Stomach (tissue), 4 donors: ENCODE results near the gene RPL15.

Experiments
- EP300 ChIP-seq: sonication (generic); formaldehyde crosslinking; IDR thresholded peaks from one replicate; pipeline ENCODE4 v1.6.1; 2017; ENCODE audit warnings: antibody characterized with exemption
- POLR2A ChIP-seq, 4 donors: fragments of 450-650 bp; IDR thresholded peaks; one replicate each; pipeline ENCODE4 v1.6.1; 2016; ENCODE audit warnings: antibody characterized with exemption in 4 of 4, control low read depth in 2 of 4, mild to moderate bottlenecking in 1 of 4, moderate library complexity in 1 of 4
- POLR2AphosphoS5 ChIP-seq, 3 donors: sonication (generic); formaldehyde crosslinking; IDR thresholded peaks; one replicate each; pipeline ENCODE4 v1.6.1; 2016; ENCODE audit warnings: antibody characterized with exemption in 3 of 3
- TF ChIP-seq, protein P1 (sequence below), 7 experiments: fragments of 450-650 bp in 4 of 7; fragments of 200-600 bp in 3 of 7; sonication (generic) in 3 of 7; IDR thresholded peaks; one replicate each; pipeline ENCODE4 v1.5.1; 2016 to 2019; ENCODE audit warnings: antibody characterized with exemption in 7 of 7, control low read depth in 2 of 7, mild to moderate bottlenecking in 1 of 7

- TF ChIP-seq, protein P1, sequence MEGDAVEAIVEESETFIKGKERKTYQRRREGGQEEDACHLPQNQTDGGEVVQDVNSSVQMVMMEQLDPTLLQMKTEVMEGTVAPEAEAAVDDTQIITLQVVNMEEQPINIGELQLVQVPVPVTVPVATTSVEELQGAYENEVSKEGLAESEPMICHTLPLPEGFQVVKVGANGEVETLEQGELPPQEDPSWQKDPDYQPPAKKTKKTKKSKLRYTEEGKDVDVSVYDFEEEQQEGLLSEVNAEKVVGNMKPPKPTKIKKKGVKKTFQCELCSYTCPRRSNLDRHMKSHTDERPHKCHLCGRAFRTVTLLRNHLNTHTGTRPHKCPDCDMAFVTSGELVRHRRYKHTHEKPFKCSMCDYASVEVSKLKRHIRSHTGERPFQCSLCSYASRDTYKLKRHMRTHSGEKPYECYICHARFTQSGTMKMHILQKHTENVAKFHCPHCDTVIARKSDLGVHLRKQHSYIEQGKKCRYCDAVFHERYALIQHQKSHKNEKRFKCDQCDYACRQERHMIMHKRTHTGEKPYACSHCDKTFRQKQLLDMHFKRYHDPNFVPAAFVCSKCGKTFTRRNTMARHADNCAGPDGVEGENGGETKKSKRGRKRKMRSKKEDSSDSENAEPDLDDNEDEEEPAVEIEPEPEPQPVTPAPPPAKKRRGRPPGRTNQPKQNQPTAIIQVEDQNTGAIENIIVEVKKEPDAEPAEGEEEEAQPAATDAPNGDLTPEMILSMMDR (IDR thresholded peaks at IDR 0.05) = no peak
- no peak for TF ChIP-seq POLR2AphosphoS5 (IDR thresholded peaks at IDR 0.05)
- no peak for TF ChIP-seq POLR2A (IDR thresholded peaks at IDR 0.05)
- TF ChIP-seq EP300 = no peak
Measured at GRCh38 chr3:23937296-23937695, 20.4 kb downstream of the RPL15 start.
